Measurements from ENCODE around the gene LRRC27.

GRCh38 chr10:132294561-132295318 is 37.3 kb upstream of the LRRC27 start:
- TF ChIP-seq EZH2 (IDR thresholded peaks at IDR 0.05; ENCODE audit: borderline replicate concordance, insufficient read depth, low read depth, low read length, poor library complexity, severe bottlenecking) = no peak
- no peak for TF ChIP-seq CTCF (IDR thresholded peaks at IDR 0.05)
